Measurements from ENCODE around the gene CD180.

The CD180 gene

GRCh38 chr5:67196537-67197059, at the start of gene CD180:
Gene CD180 (minus strand): TSS chr5:67196799. CDS start chr5:67196641, 158 bp downstream.
- no peak for DNase-seq (ENCODE audit: low spot score)

DNA sequence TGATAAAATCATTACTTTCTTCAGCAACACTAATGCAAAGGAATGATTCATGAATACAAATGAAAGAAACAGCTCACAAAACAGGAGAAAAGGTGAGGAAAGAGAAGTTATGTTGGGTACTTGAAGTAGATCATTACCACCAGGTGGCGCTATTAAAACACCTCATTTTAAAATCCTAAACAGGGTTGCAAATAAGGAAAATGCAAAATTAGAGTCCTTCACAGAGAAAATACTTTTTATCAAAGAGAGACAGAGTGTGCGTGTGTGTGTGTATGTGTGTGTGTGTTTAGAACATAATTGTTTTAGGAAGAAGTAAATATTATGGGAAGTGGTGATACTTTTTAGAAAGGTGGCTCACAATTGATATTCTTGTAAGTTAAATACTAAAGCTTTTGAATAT, 49.5 kb upstream of the CD180 start:
- DNase-seq (ENCODE audit: low spot score): peak; percentile 77

DNA sequence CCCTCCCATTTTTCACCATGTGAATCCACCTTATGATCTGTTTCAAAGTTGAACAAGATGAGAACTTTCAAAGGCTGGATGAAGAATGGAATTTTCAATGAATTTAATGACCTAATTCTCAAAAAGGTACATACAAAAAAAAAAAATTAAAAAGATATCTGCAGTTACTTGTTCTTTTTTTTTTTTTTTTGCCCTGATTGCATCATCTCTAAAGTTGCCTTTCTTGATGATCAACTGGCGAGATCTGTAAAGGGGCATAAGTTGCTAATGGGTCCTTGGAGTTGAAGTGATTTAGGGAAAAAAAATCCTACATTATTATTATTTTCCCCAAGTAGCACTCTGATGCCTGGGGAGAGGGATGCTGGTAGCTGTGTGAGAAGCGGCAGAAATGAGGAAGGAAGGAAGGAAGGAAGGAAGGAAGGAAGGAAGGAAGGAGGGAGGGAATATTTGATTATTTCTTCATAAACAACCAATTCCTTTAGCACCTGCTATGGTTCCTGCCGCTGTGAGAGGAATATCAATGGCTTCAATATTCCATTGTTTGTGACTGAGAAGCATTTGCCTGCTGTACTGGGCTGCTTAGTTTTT, 48.8 kb upstream of the CD180 start:
- DNase-seq (ENCODE audit: low spot score): no peak

DNA sequence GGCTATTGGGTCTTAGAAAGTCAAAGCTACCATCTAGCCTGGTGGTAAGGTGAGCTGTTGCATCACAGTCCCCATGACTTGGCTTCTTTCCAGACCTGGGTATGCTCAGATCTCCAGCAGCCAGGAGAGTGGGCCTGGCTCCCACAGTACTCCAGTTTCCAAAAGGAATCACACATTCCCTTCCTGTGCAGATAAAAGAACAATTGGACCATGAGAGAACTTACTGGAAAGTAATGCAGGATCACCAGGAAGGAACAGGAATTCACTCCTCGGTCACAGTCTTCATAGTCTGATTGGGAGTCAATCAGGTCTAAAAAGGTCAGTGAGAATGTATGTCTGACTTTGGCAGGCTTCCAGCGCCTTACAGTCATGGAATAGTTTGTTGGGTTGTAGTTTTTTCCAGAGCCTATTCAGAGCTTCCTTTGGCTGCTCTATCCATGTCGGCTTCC, 47.8 kb upstream of the CD180 start:
- DNase-seq (ENCODE audit: low spot score): no peak

- DNase-seq (ENCODE audit: low spot score): no peak
Measured at GRCh38 chr5:67243944-67244343, 47.3 kb upstream of the CD180 start.

GRCh38 chr5:67243349-67243748, 46.8 kb upstream of the CD180 start:
- DNase-seq (ENCODE audit: low spot score): no peak

GRCh38 chr5:67241326-67241725, 44.7 kb upstream of the CD180 start:
- no peak for DNase-seq (ENCODE audit: low spot score)

DNA sequence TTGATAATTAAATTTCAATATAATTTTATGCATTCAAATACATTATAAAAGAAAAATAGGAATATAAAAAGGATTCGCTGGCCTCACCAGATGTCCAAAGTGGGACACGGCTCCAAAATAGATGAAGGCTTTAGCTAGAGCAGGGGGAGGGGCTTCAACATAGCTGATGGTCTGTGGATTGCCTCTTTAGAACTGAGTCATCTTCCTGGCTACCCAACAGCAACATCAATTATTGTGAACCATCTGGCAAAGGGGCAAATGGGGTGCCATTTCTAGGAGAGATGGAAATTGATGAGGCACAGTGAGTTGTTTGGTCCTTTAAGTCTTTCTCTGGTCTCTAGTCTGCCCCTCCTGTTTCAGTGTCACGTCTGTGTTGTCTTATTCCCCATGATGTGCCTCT, 44.2 kb upstream of the CD180 start:
- no peak for DNase-seq (ENCODE audit: low spot score)

GRCh38 chr5:67240065-67240464, 43.5 kb upstream of the CD180 start:
- no peak for DNase-seq (ENCODE audit: low spot score)

DNA sequence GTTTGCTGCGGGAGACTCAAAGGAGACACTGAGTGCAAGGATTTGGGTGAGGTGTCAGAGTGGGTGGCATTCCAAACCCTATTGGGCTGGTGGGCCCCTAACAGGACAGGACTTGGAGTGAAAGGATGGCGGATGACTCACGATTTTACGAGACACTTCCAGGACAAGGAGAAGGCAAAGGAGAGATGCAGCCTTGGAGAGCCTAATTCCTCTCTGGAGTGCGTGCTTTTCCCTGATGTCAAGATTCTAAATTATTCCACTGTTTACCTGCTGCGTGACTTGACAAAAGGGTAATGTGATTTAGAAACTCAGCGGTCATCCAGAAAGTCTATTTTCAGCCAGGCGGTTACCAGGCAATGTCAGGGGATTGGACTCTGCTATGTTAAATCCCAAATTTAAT, 41.6 kb upstream of the CD180 start:
- no peak for DNase-seq (ENCODE audit: low spot score)

DNA sequence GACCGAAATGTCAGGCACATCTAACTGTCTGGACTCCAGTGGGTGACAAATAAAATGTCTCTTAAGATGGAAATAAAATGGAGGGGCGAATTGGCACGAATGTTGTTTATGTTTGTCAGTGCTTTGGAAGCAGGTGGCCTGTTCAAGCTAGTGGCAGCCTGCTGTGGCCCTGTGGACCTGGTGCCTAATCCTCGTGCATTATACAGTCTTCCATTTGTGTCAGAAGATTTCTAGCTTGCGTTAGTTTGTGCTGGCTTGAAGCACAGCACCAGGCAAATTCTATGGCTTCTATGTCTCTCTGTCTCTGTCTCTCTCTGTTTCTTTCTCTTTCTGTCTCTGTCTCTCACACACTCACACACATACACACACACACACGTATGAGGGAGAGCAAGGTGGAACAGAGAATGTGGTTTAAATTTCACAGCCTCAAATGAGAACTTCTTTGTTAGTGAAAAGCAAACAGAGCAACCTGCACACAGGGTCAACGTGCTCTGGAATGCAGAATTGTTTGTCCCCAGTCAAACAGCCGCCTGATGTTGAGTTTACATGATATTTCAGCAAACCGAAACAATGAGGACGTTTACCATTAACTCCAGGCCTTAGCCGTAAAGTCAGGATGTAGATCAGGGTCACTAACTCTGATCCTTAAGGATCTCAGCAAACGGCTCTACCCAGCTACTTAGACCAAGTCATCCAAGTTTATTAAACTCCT, 39.0 kb upstream of the CD180 start:
- no peak for DNase-seq (ENCODE audit: low spot score)

GRCh38 chr5:67234671-67235176, 38.1 kb upstream of the CD180 start:
- DNase-seq (ENCODE audit: low spot score): no peak

DNA sequence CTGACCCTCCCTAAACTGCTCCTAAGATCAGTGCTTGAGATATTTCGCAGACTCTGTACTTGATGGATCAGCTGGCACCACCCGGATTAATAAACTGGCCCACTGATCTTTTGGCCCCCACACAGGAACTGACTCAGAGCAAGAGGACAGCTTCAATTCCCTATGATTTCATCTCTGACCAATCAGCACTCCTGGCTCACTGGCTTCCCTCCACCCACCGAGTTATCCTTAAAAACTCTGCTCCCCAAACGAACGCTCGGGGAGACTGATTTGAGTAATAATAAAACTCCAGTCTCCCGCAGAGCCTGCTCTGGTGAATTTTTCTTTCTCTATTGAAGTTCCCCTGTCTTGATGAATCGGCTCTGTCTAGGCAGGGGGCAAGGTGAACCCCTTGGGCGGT, 36.5 kb upstream of the CD180 start:
- no peak for DNase-seq (ENCODE audit: low spot score)

DNA sequence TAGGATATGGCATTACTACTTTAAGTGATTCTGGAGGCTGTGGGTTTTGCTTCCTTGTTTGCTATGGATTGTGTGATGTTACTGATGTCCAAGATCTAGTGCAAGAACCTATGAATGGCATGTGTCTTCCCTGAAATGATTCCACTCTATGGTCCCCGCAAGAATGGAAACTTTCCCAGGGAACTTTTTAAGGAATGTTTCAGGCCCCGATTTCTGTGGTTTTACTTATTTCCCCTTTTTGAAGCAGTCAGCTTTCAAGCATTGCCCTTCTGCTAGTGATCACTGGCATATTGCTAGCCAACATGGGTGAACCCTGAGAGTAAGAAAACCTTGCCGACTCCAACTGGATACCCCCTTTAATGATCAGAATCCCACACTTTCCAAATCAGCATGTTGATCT, 26.6 kb upstream of the CD180 start:
- no peak for DNase-seq (ENCODE audit: low spot score)

- DNase-seq (ENCODE audit: low spot score): no peak
Measured at GRCh38 chr5:67222243-67223025, 25.8 kb upstream of the CD180 start.

- no peak for DNase-seq (ENCODE audit: low spot score)
Measured at GRCh38 chr5:67221487-67222242, 25.1 kb upstream of the CD180 start.

DNA sequence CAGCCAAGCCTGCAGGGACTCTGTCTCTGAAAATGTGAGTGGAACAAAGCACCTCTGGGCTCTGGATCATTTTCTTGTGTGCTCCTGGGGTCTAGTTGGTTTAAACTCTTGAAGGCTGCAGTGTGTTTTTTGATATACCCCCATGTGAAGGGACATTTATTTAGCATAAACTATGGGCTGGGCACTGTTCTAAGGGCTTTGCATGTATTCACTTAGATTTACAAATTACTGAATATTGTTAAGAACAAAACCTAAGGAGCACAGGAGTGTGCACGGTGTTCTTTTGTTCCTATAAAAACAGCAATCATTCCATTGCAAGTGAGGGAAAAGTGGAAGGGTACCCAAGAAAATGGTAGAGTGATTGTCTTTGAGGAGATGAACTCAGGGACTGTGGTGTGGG, 20.0 kb upstream of the CD180 start:
- DNase-seq (ENCODE audit: low spot score): no peak

DNA sequence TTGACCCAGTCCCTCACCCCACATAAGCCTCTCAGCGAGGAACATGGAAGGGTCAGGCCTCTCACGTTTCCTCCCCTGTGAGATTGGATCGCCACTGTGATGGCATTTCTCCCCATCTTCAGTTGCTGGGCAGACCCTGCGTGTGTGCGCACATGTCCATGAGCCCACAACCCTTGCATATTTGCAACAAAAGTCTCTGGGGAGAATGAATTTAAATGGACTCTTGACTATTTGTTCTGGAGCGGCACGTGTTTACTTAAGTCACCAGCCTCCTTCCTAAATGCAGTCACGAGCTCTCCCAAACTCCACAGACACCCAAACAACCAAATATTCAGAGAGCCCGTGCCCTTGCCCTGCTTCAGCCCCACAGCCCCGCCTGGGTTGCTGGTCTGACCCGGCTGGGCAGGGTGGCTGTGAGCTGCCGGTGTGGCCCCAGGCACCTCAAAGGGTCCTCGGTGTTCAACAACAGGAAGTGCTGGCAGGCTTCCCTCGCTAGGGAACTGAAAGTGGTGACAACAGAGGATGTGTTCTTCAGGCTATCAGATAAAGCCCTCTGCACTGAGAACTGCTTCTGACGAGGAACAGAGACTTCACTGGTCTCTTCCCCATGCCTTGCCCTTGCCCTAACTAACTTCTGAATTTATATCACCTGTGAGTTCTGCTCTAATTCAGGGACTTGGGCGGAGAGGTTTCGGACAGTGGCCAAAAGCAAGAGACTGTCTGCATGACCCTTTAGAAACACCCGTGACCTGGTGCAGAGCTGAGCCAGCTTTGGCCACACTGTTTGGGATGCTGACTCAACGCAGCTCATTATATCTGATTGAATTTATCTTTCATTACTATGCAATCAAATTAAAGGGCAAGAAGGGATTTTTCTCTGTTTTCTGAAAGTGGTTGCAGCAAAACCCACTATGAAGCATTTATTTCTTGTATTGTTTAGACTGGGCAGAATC, 19.2 kb upstream of the CD180 start:
- no peak for DNase-seq (ENCODE audit: low spot score)

DNA sequence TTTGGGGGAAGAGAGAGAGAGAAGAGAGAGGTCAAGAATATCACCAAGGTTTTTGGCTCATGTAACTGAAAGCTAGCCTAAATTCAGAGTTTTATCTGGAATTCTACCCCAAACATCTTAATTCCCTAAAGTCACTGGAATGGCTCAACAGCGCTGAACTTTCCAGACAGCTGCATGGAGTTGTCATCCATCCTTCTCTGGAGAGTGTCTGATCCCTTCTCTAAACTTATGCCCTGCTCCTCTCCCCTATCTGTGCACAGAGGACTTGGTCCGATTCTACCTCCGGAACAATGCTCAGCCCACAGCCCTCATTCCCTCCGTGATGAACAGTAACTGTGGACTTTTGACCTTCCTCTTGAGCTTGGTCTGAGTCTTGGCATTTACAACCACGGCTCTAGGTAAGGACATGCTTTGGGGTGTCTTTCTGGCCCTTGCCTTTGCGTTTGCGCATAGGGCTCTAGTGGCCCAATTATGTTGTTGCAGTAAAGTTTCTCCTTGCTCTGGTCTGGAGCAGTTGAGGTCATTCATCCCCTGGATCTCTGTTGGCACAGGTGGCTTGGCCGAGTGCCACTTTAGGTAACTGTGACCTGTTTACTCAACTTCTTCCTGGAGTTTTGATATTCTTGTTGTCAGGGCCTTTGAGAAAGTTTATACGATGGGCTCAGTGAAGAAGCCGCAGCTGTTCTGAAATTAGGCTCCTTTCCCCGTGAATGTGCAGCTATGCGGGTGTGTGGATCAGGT, 18.3 kb upstream of the CD180 start:
- DNase-seq (ENCODE audit: low spot score): no peak

DNA sequence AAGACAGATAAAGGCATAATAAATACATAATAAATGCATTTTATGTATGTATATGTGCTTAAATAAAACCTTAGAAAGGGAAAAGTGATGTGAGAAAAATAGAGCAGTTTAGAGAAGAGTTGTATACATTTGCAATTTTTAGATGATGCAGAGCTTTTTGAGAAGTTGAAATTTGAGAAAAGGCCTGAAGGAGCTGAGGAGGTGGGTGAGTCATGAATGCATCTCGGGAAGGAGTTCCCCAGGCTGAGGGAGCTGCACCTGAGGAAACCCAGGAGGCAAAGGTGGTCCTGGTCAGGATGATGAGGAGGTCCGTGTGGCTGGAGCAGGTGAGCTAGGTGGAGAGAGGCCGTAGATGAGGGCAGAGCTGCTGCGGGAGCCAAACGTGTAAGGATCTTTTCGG, 17.4 kb upstream of the CD180 start:
- no peak for DNase-seq (ENCODE audit: low spot score)

All from LoVo (cell line).